ENCODE results near the gene PAPPA. TPM values are rescaled to one million over a fixed set of nuclear protein-coding genes. Genes with fewer than 3 reads are reported as not detected.

The PAPPA gene
- total RNA-seq, 1 experiment from 2014 or later, result 0.17 TPM

- Histone ChIP-seq H3T11ph (ENCODE audit: low read length) (no peak overlapping the region), H2AK5ac (ENCODE audit: insufficient read length, low read length) (no peak overlapping the region), H2BK12ac (ENCODE audit: insufficient read length, low read depth, low read length) (no peak overlapping the region), H2BK15ac (ENCODE audit: low read depth, low read length) (no peak overlapping the region), H2BK120ac (ENCODE audit: low read depth, low read length, poor library complexity, severe bottlenecking) (no peak overlapping the region), H3K27me3 (ENCODE audit: insufficient read depth, low read length) (no peaks in the 10 kb centered on the region), H3K79me2 (ENCODE audit: insufficient read depth, low read length) (no peaks in the 10 kb centered on the region), H2BK20ac (ENCODE audit: low read depth, low read length, poor library complexity, severe bottlenecking) (no peak overlapping the region), H3K18ac (ENCODE audit: insufficient read length, low read depth, low read length) (no peak overlapping the region), H2AFZ (ENCODE audit: low read length) (no peak overlapping the region), H3K14ac (ENCODE audit: insufficient read depth, low read length) (no peak overlapping the region), H3K23me2 (ENCODE audit: insufficient read length, low read depth, low read length, poor library complexity, severe bottlenecking) (no peaks in the 10 kb centered on the region), H4K5ac (ENCODE audit: insufficient read length, low read depth, low read length) (no peak overlapping the region), H2BK5ac (ENCODE audit: insufficient read length, low read length) (no peak overlapping the region), H3K27ac (ENCODE audit: insufficient read length, low read depth, low read length) (no peak overlapping the region), H3K56ac (ENCODE audit: insufficient read length, low read depth, low read length) (no peak overlapping the region), H3K9ac (ENCODE audit: extremely low read depth, insufficient read length, low read length) (no peak overlapping the region), H3K4ac (ENCODE audit: low read depth, low read length) (no peak overlapping the region), H4K8ac (replicated peaks; ENCODE audit: insufficient read length, low read depth, low read length) (no peak overlapping the region), H3K23ac (ENCODE audit: insufficient read length, low read depth, low read length) (no peak overlapping the region), H3K79me1 (ENCODE audit: insufficient read depth, low read depth, low read length, poor library complexity, severe bottlenecking) (no peaks in the 10 kb centered on the region), H3K9me3 (ENCODE audit: control insufficient read depth, low read depth, low read length) (no peaks in the 10 kb centered on the region), H3K4me1 (ENCODE audit: insufficient read depth, low read length) (peaks cover 2% of the 10 kb centered on the region), H3K4me2 (ENCODE audit: insufficient read depth, insufficient read length, low read length) (no peak overlapping the region), H4K91ac (ENCODE audit: insufficient read length, low read depth, low read length) (no peak overlapping the region), H4K20me1 (ENCODE audit: control insufficient read depth, insufficient read depth, insufficient read length) (no peaks in the 10 kb centered on the region)
- Mint-ChIP-seq H3K36me3 (ENCODE audit: insufficient read depth in 1 of 3, low read depth in 3 of 3) (no peaks in the 10 kb centered on the region), H3K27ac (no peak overlapping the region), H3K4me3 (no peak overlapping the region), H3K9me3 (no peaks in the 10 kb centered on the region), H3K27me3 (ENCODE audit: low read depth) (peaks cover 8% of the 10 kb centered on the region), H3K4me1 (peaks cover 14 to 22% of the 10 kb centered on the region in 2 experiments)
- DNase-seq, result no peak
- no peak for TF ChIP-seq CTCF (conservative IDR thresholded peaks at IDR 0.05)
- no CpG with 5 or more reads among the region's 2 CpGs for WGBS (ENCODE audit: extremely low coverage, insufficient read length, low lambda C conversion rate)
Measured at GRCh38 chr9:116317503-116317902, 163.9 kb downstream of the PAPPA start.

Measured in H9 (cell line).